GM06990 (cell line): ENCODE measurements around the gene ECHDC3.

ENCODE experiments used
- DNase-seq: peaks from one replicate; pipeline ENCODE4 v3.0.0-alpha.2; 2011; ENCODE audit not compliant: insufficient read length; ENCODE audit errors: extremely low read depth
- H3K27me3 ChIP-seq: replicated peaks from 2 replicates; pipeline ENCODE4 v1.6.0; 2011; ENCODE audit warnings: low read length; ENCODE audit not compliant: control insufficient read depth, insufficient read depth
- H3K36me3 ChIP-seq: 2 replicates; pipeline ENCODE4 v1.5.1; 2011; ENCODE audit warnings: low read length; ENCODE audit not compliant: control insufficient read depth, insufficient read depth
- H3K4me3 ChIP-seq: replicated peaks from 2 replicates; pipeline ENCODE4 v1.5.1; 2011; ENCODE audit warnings: low read depth, mild to moderate bottlenecking, control low read depth, low read length
- CTCF ChIP-seq: IDR thresholded peaks from 2 replicates; pipeline ENCODE4 v1.5.1; 2011; ENCODE audit warnings: low read length, control low read depth, mild to moderate bottlenecking, inconsistent platforms; ENCODE audit not compliant: insufficient read depth, poor library complexity, severe bottlenecking

Gene ECHDC3

GRCh38 chr10:11755512-11756263 is 13.5 kb downstream of the ECHDC3 start:
- no peak for TF ChIP-seq CTCF
- no peaks in the 10 kb centered on the region for H3K36me3 ChIP-seq

GRCh38 chr10:11756766-11757315 is 14.7 kb downstream of the ECHDC3 start:
- Histone ChIP-seq H3K27me3 (no peaks in the 10 kb centered on the region), H3K4me3 (no peak overlapping the region), H3K36me3 (no peaks in the 10 kb centered on the region)
- no peak for DNase-seq
- TF ChIP-seq CTCF: no peak

More at GRCh38 chr10:11755512-11756263, 13.5 kb downstream of the ECHDC3 start:
- Histone ChIP-seq H3K27me3 (no peaks in the 10 kb centered on the region), H3K4me3 (no peak overlapping the region)
- no peak for DNase-seq

- H3K36me3 ChIP-seq: no peaks in the 10 kb centered on the region
- H3K27me3 ChIP-seq: no peaks in the 10 kb centered on the region
- no peak for TF ChIP-seq CTCF
- H3K4me3 ChIP-seq: no peak overlapping the region
- DNase-seq: no peak
Measured at GRCh38 chr10:11757454-11757820, 15.3 kb downstream of the ECHDC3 start.

GRCh38 chr10:11757821-11758463 is 15.8 kb downstream of the ECHDC3 start:
- peak; percentile 93 for TF ChIP-seq CTCF
- peak; percentile 70 for DNase-seq

GRCh38 chr10:11758527-11759236 is 16.5 kb downstream of the ECHDC3 start:
- no peak for DNase-seq
- no peaks in the 10 kb centered on the region for H3K36me3 ChIP-seq
- no peaks in the 10 kb centered on the region for H3K27me3 ChIP-seq
- H3K4me3 ChIP-seq: no peak overlapping the region
- no peak for TF ChIP-seq CTCF

More at GRCh38 chr10:11757821-11758463, 15.8 kb downstream of the ECHDC3 start:
- no peaks in the 10 kb centered on the region for H3K36me3 ChIP-seq
- no peaks in the 10 kb centered on the region for H3K27me3 ChIP-seq
- H3K4me3 ChIP-seq: no peak overlapping the region
